HG03565 (cell line): ENCODE results near the gene MTERF4.

ENCODE experiments used
- ATAC-seq: cut with Tn5 transposase; IDR thresholded peaks from one replicate; pipeline ENCODE4 v1.9.1; 2021; ENCODE audit warnings: mild to moderate bottlenecking, moderate library complexity; ENCODE audit not compliant: unreplicated experiment

The MTERF4 gene

DNA sequence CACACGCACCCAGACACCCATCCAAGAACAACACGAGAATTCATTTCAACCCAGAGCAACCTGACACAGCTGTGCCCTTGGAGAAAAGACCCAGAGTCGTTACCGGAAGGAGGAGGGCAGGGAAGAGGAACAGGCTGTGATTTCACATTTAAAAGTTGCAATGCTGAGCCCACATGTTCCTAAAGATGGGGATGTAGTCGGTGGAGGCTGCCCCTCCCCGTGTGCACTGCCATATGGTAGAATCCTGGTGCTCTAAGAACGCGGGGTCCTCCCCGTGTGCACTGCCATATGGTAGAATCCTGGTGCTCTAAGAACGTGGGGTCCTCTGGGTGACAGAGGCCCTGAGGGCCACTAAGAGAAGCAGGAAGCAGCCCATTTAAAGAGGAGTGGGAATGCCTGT, 10.9 kb downstream of the MTERF4 start:
- ATAC-seq: no peak

- no peak for ATAC-seq
Measured at GRCh38 chr2:241088791-241089732, 13.0 kb downstream of the MTERF4 start.

DNA sequence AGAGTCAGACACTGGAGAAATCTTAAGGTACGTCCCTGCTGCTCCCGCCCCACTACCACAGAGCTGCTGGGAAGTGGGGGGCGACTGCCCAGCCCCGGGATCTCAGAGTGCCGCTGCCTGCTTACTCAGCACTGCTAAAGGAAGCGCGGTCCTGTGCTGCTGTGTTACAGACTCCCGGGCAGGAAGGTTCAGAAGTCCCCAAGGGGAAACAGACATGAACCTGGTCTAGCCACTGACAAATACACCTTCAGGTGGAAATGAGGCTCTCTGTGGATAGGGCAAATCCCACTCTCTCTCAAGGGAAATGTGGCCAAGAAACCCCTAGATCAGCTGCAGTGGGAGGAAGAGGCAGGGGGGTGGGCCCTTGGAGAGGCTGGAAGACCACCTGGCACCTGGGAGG, 13.7 kb downstream of the MTERF4 start:
- no peak for ATAC-seq

DNA sequence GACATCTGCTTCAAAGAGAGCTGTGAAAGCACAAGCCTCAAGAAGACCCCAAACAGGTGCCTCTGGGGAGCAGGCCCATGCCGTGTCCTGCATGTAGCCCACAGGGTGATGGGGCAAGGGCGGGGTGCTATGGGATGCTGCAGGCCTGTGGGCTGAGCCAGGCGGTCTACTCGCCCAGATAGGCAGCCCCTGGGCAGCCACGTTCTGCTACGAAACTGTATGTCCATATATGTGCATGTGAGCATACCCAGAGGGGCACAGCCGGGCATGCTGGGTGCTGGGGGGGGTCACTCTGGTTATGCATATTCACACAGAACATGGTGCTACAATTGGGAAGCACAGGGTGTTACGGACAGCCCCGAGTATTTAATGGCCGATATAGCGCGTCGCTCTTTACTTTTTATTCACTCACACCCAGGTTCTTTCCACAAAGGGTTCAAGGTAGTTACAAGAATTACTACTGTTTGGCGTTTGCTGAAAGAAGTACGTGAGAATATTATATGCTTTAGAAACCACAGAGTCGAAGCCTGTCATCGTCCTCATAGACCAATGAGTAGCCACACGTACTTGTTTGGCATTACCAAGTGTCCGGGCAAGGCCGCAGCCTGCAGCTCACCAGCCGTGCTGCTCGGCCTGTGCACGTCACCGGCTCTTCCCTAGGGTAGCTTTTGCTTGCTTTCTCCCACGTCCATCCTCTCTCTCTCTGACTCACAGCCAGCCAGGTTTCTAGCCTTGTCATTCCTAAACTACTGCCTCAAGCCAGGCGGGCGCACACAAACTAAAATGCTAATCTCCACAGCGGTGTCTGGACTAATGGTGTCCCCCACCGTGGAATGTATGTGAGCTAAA, 14.4 kb downstream of the MTERF4 start:
- peak; percentile 36 for ATAC-seq

- ATAC-seq: no peak
Measured at GRCh38 chr2:241084856-241085444, 17.1 kb downstream of the MTERF4 start.

- ATAC-seq: no peak
Measured at GRCh38 chr2:241083091-241083415, 19.0 kb downstream of the MTERF4 start.

- no peak for ATAC-seq
Measured at GRCh38 chr2:241082341-241083090, 19.6 kb downstream of the MTERF4 start.

DNA sequence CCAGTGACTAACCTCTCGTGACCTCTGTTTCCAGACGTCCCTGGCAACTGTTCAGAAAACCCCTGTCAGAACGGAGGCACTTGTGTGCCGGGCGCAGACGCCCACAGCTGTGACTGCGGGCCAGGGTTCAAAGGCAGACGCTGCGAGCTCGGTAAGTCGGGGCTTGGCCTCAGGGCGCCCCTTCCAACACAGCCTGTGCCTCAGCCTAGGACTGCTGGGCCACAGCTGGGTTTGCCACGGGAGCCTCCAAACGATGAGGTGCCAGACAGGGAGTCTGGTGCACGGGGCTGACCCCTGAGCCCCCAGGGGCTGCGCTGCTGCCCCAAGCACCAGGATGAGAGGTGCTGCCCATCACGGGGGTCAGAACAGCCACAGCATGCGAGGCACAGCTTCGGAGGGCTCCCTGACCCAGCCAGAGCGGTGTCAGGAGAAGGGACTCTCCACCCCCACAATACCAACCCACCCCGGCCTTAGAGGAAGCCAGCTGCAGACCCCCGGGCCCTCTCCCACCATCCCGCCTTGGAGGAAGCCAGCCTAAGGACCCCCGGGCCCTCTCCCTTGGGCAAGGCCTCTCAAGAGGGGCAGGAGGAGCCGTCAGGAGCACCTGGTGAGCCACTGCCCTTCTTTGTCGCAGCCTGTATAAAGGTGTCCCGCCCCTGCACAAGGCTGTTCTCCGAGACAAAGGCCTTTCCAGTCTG, 20.3 kb downstream of the MTERF4 start:
- ATAC-seq: no peak

DNA sequence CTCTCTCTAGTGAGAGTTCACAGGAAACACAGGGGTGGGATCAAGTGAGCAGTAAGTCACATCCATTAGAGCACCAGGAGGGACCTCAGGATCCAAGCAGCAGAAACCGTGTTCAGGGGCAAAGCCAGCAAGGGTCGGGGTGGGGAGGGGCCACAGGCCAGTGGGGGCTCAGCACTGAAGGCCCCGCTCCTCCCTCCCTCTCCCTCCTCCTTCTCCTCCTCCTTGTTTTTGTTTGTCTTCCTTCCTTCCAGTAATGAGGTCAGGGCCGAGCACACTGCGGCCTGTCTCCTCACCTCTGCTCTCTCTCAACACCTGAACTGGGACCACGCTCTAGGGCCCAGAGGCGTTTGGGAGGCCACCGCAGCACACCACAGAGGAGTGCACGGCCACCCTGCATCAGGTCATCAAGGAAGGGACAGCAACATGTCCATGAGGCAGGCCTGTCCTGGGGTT, 20.9 kb downstream of the MTERF4 start:
- ATAC-seq: no peak

- no peak for ATAC-seq
Measured at GRCh38 chr2:241080405-241081189, 21.5 kb downstream of the MTERF4 start.

DNA sequence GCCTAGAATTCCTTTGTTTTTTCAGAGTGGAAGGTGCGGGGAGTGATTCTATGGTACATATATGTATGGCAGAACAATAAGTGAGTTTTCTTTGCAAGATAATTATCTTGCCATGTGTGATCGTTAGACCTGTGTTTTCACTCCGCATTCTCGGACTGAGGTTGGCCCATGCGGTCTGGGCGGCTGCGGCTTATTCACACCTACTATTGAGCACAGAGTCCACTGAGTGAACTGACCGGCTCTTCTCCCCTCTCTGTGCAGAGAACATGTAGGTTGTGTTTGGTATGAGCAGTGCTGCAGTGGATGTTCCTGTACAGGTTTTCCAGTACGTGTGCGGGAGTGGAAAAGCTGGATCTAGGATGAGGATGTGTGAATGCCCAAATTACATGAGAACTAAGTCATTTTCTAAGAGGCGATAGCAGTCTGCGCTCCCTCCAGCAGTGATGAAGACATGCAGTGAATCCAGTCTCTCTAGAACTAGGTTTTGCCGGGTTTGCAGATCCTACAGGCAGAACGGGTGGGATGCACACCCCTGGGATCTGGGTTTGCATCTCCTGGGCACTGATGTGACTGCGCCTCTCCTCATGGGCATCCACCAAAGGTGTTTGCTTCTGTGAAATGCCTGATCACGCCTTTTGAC, 27.1 kb downstream of the MTERF4 start:
- ATAC-seq: no peak

GRCh38 chr2:241074065-241074818, 27.8 kb downstream of the MTERF4 start:
- ATAC-seq: no peak

DNA sequence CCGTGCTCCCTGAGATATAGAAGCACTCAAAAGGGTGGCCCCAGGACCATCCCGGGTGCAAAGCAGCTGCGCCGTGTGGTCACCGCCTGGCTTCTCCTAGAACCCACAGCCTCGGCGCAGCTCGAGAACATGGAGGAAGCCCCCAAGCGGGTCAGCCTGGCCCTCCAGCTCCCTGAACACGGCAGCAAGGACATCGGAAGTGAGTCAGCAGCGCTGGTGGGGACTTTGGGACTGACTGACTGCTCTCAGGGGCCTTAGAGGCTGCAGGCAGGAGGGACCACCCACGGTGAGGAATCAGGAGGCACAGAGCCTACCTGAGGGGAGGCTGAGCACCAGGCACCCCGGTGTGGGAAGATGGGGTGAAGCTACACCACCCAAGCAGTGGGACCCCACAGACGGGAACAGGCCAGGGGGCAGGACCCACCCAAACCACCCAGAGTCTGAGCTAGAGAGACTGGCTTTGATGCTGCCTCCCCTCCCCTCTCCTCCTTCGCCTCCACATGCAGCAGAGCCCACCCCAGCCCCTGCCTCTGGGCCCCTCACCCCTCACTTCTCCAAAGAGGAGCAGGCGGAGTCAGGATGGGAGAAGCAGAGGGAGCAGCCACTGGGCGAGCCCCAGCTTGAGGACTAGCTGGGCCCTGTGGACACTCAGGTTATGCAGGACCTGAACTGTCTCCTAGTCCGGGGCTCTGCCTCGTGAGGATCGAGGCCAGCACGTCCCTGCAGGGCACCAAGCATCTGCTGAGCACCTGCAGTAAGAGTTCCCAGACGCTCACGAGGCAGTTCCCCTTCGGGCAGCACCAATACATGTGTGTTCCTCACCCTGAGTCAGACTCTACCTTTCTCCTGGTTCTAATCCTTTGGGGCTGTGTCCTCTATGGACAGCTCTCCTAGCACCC, 28.7 kb downstream of the MTERF4 start:
- ATAC-seq: no peak

GRCh38 chr2:241072553-241073165, 29.4 kb downstream of the MTERF4 start:
- no peak for ATAC-seq

DNA sequence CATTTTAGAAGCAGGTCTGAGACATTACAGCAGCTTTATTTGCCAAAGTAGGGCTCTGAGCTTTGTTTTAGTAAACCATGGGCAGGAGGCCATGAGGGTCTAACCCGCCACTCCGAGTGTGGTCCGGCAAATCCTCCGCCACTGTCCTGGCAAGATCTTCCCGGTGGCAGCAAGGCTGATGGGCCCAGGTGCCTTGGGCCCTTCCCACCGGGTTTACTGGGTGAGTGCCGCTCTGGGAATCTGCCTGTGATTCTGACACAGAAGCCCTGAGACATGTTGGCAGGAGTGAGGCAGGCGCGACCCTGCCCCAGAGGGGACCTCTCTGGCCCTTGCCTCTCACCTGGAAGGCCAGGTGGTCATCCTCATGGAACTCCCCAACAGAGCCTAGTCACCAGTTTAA, 29.9 kb downstream of the MTERF4 start:
- no peak for ATAC-seq

DNA sequence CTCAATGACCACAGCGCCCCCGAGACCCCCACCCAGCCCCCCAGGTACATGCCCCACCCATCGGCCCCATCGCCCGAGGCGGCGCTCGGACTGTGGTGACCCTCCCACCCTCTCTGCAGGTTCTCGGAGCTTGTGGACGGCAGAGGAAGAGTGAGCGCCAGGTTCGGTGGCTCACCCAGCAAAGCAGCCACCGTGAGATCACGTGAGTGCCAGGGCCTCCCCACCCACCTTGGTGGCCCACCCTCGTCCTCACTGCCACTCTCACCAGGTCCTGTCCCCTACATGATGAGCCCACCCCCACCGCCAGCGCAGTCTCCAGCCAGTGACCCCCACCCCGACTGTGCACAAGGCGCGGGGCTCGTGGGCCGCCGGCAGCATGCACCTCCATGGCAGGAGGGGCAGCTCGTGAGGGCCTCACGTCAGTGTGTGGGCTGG, 30.4 kb downstream of the MTERF4 start:
- ATAC-seq: no peak
